HepG2 (cell line): Measurements from ENCODE around the gene CPT1B. TPM values are rescaled to one million over a fixed set of nuclear protein-coding genes. Genes with fewer than 3 reads are reported as not detected.

Experiments
- CCAR2 ChIP-seq: fragments of 200-400 bp; formaldehyde crosslinking; optimal IDR thresholded peaks from 2 replicates; pipeline ENCODE3; 2018; ENCODE audit warnings: low read depth, mild to moderate bottlenecking, low read length, moderate library complexity
- FUBP1 ChIP-seq: sonication (generic); formaldehyde crosslinking; IDR thresholded peaks from 2 replicates; pipeline ENCODE4 v1.5.1; 2020; ENCODE audit warnings: missing genetic modification reagents, mild to moderate bottlenecking, borderline replicate concordance
- HNRNPH1 ChIP-seq: fragments of 200-400 bp; formaldehyde crosslinking; optimal IDR thresholded peaks from 2 replicates; pipeline ENCODE3; 2017; ENCODE audit warnings: mild to moderate bottlenecking, low read depth, low read length
- POGZ ChIP-seq: sonication (generic); formaldehyde crosslinking; IDR thresholded peaks from 2 replicates; pipeline ENCODE4 v1.4.0; 2020; ENCODE audit warnings: mild to moderate bottlenecking, missing genetic modification reagents
- RAD51 ChIP-seq: fragments of 450-650 bp; IDR thresholded peaks from 2 replicates; pipeline ENCODE4 v1.6.1; 2016; ENCODE audit warnings: borderline replicate concordance
- SAFB2 ChIP-seq: sonication (generic); formaldehyde crosslinking; IDR thresholded peaks from 2 replicates; pipeline ENCODE4 v1.5.1; 2020; ENCODE audit warnings: missing genetic modification reagents, low read depth, mild to moderate bottlenecking, borderline replicate concordance
- SMARCE1 ChIP-seq: fragments of 450-650 bp; IDR thresholded peaks from 2 replicates; pipeline ENCODE4 v1.6.1; 2017; ENCODE audit warnings: borderline replicate concordance
- SP140L ChIP-seq: sonication (generic); formaldehyde crosslinking; IDR thresholded peaks from 2 replicates; pipeline ENCODE4 v1.4.0; 2020; ENCODE audit warnings: missing genetic modification reagents, borderline replicate concordance
- ZNF124 ChIP-seq: sonication (generic); formaldehyde crosslinking; IDR thresholded peaks from 2 replicates; pipeline ENCODE4 v1.4.0; 2020; ENCODE audit warnings: missing genetic modification reagents
- ZNF20 ChIP-seq: sonication (generic); formaldehyde crosslinking; IDR thresholded peaks from 2 replicates; pipeline ENCODE4 v1.4.0; 2020; ENCODE audit warnings: mild to moderate bottlenecking, moderate library complexity, missing genetic modification reagents
- ZNF207 ChIP-seq: fragments of 450-650 bp; IDR thresholded peaks from 2 replicates; pipeline ENCODE4 v1.6.1; 2016; ENCODE audit warnings: antibody characterized with exemption, borderline replicate concordance
- ZNF281 ChIP-seq: sonication (generic); formaldehyde crosslinking; IDR thresholded peaks from 2 replicates; pipeline ENCODE4 v1.4.0; 2020; ENCODE audit warnings: missing genetic modification reagents, borderline replicate concordance
- ZNF343 ChIP-seq: sonication (generic); formaldehyde crosslinking; IDR thresholded peaks from 2 replicates; pipeline ENCODE4 v1.4.0; 2020; ENCODE audit warnings: mild to moderate bottlenecking, missing genetic modification reagents
- ZNF362 ChIP-seq: sonication (generic); formaldehyde crosslinking; IDR thresholded peaks from 2 replicates; pipeline ENCODE4 v1.4.0; 2020; ENCODE audit warnings: missing genetic modification reagents, mild to moderate bottlenecking, borderline replicate concordance
- ZNF552 ChIP-seq: sonication (generic); formaldehyde crosslinking; IDR thresholded peaks from 2 replicates; pipeline ENCODE4 v1.9.0; 2022; ENCODE audit warnings: missing genetic modification reagents, mild to moderate bottlenecking, borderline replicate concordance
- ZNF607 ChIP-seq: sonication (generic); formaldehyde crosslinking; IDR thresholded peaks from 2 replicates; pipeline ENCODE4 v1.5.1; 2020; ENCODE audit warnings: missing genetic modification reagents, mild to moderate bottlenecking, borderline replicate concordance
- polyA plus RNA-seq, 8 experiments: library from polyadenylated mRNA; depleted of rRNA in 3 of 8; stranded (reverse) in 7 of 8; unstranded in 1 of 8; fragments of >200 nt; fragmentation: Illumina TruSeq in 4 of 8; extraction: Trizol in 4 of 8; gene quantifications; 2 replicates each; pipeline versions ENCODE4 v1.2.1 to v1.2.3, GENCODE V29; 2011 to 2016; ENCODE audit warnings: low read depth in 4 of 8, missing spikeins in 1 of 8, mixed read lengths in 1 of 8; ENCODE audit not compliant: insufficient read depth in 1 of 8
- total RNA-seq, 5 experiments: library from RNA; depleted of rRNA; stranded (reverse); fragments of >200 nt; fragmentation: Illumina TruSeq; extraction: Trizol; gene quantifications; 2 replicates each; pipeline ENCODE4 v1.2.3, GENCODE V29; 2016; ENCODE audit warnings: low read depth in 1 of 5
- TF ChIP-seq, protein P1 (sequence below): sonication (generic); formaldehyde crosslinking; conservative IDR thresholded peaks from 2 replicates; pipeline ENCODE4 v1.4.0; 2020; ENCODE audit warnings: missing genetic modification reagents
- TF ChIP-seq, protein P2 (sequence below): sonication (generic); formaldehyde crosslinking; IDR thresholded peaks from 2 replicates; pipeline ENCODE4 v1.4.0; 2020; ENCODE audit warnings: missing genetic modification reagents
- TF ChIP-seq, protein P3 (sequence below): sonication (generic); formaldehyde crosslinking; IDR thresholded peaks from 2 replicates; pipeline ENCODE4 v1.5.0; 2020; ENCODE audit warnings: missing genetic modification reagents, mild to moderate bottlenecking, borderline replicate concordance

Gene CPT1B
- total and polyA plus RNA-seq, 2 of the 13 experiments (the other 11 are each of a cell fraction or from before 2014, with no cell fraction given), result 9.2 to 19.5 TPM

DNA sequence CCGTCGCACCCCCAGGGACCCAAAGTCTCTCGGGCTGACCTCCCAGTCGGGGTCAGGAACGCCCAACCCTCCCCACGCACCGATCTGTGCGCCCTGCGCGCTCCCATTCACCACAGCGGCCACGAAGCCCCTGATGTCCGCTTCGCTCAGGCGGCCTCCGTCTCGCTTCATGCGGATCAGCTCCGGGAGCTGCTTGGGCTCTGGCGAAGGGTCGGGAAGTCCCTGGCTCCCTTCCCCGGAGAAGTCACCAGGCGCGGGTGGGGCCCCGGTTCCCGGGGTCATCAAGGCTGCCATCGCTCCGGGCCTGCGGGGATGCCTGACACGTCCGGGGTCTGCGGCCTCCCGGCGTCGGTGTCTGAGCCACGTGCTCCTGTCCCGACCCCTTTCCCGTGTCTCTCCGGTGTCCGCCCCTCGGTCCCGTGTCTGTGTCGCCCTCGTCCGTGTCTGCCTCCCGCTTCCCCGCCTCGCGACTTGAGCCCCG lies 48.8 kb downstream of the CPT1B start (continued):
- TF ChIP-seq SAFB2 (CRISPR knock-in tag) (no peak; the same call in 1 of the 2 replicates), CCAR2 (no peak), ZNF124 (CRISPR knock-in tag) (no peak), POGZ (CRISPR knock-in tag) (no peak), SMARCE1 (no peak), ZNF552 (CRISPR knock-in tag) (no peak), HNRNPH1 (no peak), SP140L (CRISPR knock-in tag) (no peak), FUBP1 (0 out of 2 replicates have a peak, but pooled peaks have one; percentile 9), ZNF20 (CRISPR knock-in tag) (no peak), ZNF607 (CRISPR knock-in tag) (no peak; the same call in 1 of the 2 replicates), ZNF207 (no peak), ZNF343 (no peak), ZNF281 (CRISPR knock-in tag) (no peak), RAD51 (no peak), ZNF362 (CRISPR knock-in tag) (no peak)
- TF ChIP-seq, protein P1, sequence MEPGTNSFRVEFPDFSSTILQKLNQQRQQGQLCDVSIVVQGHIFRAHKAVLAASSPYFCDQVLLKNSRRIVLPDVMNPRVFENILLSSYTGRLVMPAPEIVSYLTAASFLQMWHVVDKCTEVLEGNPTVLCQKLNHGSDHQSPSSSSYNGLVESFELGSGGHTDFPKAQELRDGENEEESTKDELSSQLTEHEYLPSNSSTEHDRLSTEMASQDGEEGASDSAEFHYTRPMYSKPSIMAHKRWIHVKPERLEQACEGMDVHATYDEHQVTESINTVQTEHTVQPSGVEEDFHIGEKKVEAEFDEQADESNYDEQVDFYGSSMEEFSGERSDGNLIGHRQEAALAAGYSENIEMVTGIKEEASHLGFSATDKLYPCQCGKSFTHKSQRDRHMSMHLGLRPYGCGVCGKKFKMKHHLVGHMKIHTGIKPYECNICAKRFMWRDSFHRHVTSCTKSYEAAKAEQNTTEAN (CRISPR knock-in tag), result no peak
- TF ChIP-seq, protein P2, sequence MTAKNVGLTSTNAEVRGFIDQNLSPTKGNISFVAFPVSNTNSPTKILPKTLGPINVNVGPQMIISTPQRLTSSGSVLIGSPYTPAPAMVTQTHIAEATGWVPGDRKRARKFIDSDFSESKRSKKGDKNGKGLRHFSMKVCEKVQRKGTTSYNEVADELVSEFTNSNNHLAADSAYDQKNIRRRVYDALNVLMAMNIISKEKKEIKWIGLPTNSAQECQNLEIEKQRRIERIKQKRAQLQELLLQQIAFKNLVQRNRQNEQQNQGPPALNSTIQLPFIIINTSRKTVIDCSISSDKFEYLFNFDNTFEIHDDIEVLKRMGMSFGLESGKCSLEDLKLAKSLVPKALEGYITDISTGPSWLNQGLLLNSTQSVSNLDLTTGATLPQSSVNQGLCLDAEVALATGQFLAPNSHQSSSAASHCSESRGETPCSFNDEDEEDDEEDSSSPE, result no peak; the same call in 1 of the 2 replicates
- TF ChIP-seq, protein P3, sequence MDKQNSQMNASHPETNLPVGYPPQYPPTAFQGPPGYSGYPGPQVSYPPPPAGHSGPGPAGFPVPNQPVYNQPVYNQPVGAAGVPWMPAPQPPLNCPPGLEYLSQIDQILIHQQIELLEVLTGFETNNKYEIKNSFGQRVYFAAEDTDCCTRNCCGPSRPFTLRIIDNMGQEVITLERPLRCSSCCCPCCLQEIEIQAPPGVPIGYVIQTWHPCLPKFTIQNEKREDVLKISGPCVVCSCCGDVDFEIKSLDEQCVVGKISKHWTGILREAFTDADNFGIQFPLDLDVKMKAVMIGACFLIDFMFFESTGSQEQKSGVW (CRISPR knock-in tag), result no peak
